HCT116 (cell line): ENCODE measurements around the gene OLFML1. TPM values are rescaled to one million over a fixed set of nuclear protein-coding genes. Genes with fewer than 3 reads are reported as not detected.

Source experiments
- ATAC-seq: fragments of 200-7000 bp; cut with Tn5 transposase; 2 replicates; pipeline ENCODE4 v1.9.1; 2020; ENCODE audit warnings: mild to moderate bottlenecking, moderate library complexity
- BruUV-seq: library from RNA; stranded (reverse); fragments of 400-500 nt; replicated peaks from 2 replicates; lab custom pipeline; 2021; lab: Mats Ljungman, UMichigan
- CTCF ChIA-PET: fragments of 300-600 bp; sonication (Branson Sonifier 250); formaldehyde crosslinking; loops from one replicate; lab custom pipeline; 2021; ENCODE audit warnings: antibody characterized with exemption; lab: Charles Lee
- POLR2A ChIA-PET: fragments of 300-600, 350-600 bp; sonication (Branson Sonifier 250); formaldehyde crosslinking; loops from one replicate; lab custom pipeline; 2021; ENCODE audit warnings: antibody characterized with exemption; lab: Charles Lee
- RAD21 ChIA-PET, 2 experiments: fragments of 300-600 bp; sonication (Branson Sonifier 250); formaldehyde crosslinking; loops; one replicate each; lab custom pipeline; 2023; ENCODE audit warnings: low total read pairs in 2 of 2; ENCODE audit not compliant: uncharacterized antibody in 2 of 2, unreplicated experiment in 2 of 2, low non-redundant PET in 1 of 2; lab: Charles Lee
- DNase-seq: peaks from one replicate; pipeline ENCODE4 v3.0.0-alpha.2; 2010; ENCODE audit warnings: low read depth, low spot score
- H2AFZ ChIP-seq: fragments of 200-600 bp; shearing (Covaris generic), sonication (generic); 2 replicates; pipeline ENCODE4 v1.6.1; 2017; ENCODE audit warnings: low read depth, mixed run types, mixed read lengths, antibody characterized with exemption, low read length; ENCODE audit not compliant: poor library complexity, severe bottlenecking
- H3K27ac ChIP-seq: 2 replicates; pipeline ENCODE4 v1.5.1; 2012; ENCODE audit warnings: low read depth, low read length
- H3K27me3 ChIP-seq: fragments of 200-600 bp; sonication (generic); 2 replicates; pipeline ENCODE4 v1.6.1; 2016; ENCODE audit warnings: mixed run types, low read length, mixed read lengths; ENCODE audit not compliant: insufficient read depth
- H3K36me3 ChIP-seq, 2 experiments: fragments of 200-500 bp in 1 of 2; fragments of 200-600 bp in 1 of 2; sonication (Bioruptor generic) in 1 of 2; sonication (generic) in 1 of 2; 2 replicates each; pipeline versions ENCODE4 v1.5.1 to v1.6.1; 2014 to 2016; ENCODE audit warnings: low read length in 2 of 2, inconsistent platforms in 1 of 2, mixed read lengths in 1 of 2, mixed run types in 1 of 2; ENCODE audit not compliant: insufficient read depth in 2 of 2, control insufficient read depth in 1 of 2
- H3K4me1 ChIP-seq, 2 experiments: fragments of 200-600 bp in 1 of 2; sonication (generic) in 1 of 2; 2 replicates each; pipeline versions ENCODE4 v1.5.1 to v1.6.1; 2012 to 2017; ENCODE audit warnings: low read length in 2 of 2, inconsistent platforms in 1 of 2, mild to moderate bottlenecking in 1 of 2, mixed read lengths in 1 of 2, mixed run types in 1 of 2, moderate library complexity in 1 of 2; ENCODE audit not compliant: insufficient read depth in 2 of 2, control insufficient read depth in 1 of 2
- H3K4me2 ChIP-seq: fragments of 200-600 bp; sonication (generic); 2 replicates; pipeline ENCODE4 v1.6.1; 2017; ENCODE audit warnings: mixed run types, low read length, mixed read lengths
- H3K4me3 ChIP-seq, 2 experiments: fragments of 200-600 bp in 1 of 2; sonication (generic) in 1 of 2; replicated peaks in 1 of 2; 2 replicates each; pipeline ENCODE4 v1.5.1; 2011 to 2016; ENCODE audit warnings: low read length in 2 of 2, control low read depth in 1 of 2, low read depth in 1 of 2, mild to moderate bottlenecking in 1 of 2, mixed read lengths in 1 of 2, mixed run types in 1 of 2
- H3K79me2 ChIP-seq: fragments of 200-600 bp; sonication (generic); 2 replicates; pipeline ENCODE4 v1.6.1; 2017; ENCODE audit warnings: mild to moderate bottlenecking, mixed run types, low read length, moderate library complexity, mixed read lengths; ENCODE audit not compliant: insufficient read depth
- H3K9ac ChIP-seq: fragments of 200-600 bp; sonication (generic); 2 replicates; pipeline ENCODE4 v1.6.1; 2016; ENCODE audit warnings: low read length, mixed read lengths
- H3K9me2 ChIP-seq: fragments of 200-600 bp; sonication (generic), shearing (Covaris generic); 2 replicates; pipeline ENCODE4 v1.6.1; 2017; ENCODE audit warnings: mixed run types, mild to moderate bottlenecking, moderate library complexity; ENCODE audit not compliant: insufficient read depth
- H3K9me3 ChIP-seq, 2 experiments: fragments of 200-500 bp in 1 of 2; fragments of 200-600 bp in 1 of 2; sonication (Bioruptor generic) in 1 of 2; sonication (generic) in 1 of 2; 2 replicates each; pipeline ENCODE4 v1.6.1; 2014 to 2017; ENCODE audit warnings: low read length in 2 of 2, mixed read lengths in 2 of 2, inconsistent platforms in 1 of 2, low read depth in 1 of 2, mild to moderate bottlenecking in 1 of 2, mixed run types in 1 of 2, moderate library complexity in 1 of 2; ENCODE audit not compliant: control insufficient read depth in 1 of 2, insufficient read depth in 1 of 2
- H4K20me1 ChIP-seq: fragments of 200-600 bp; sonication (generic), shearing (Covaris generic); 2 replicates; pipeline ENCODE4 v1.6.1; 2017; ENCODE audit warnings: mixed run types, mild to moderate bottlenecking, moderate library complexity; ENCODE audit not compliant: insufficient read depth
- CTCF ChIP-seq, 3 experiments: fragments of 200-600 bp in 1 of 3; sonication (generic) in 1 of 3; IDR thresholded peaks in 2 of 3; conservative IDR thresholded peaks in 1 of 3; 2 replicates each; pipeline ENCODE4 v1.5.1; 2012 to 2017; ENCODE audit warnings: low read depth in 2 of 3, low read length in 2 of 3, antibody characterized with exemption in 1 of 3, borderline replicate concordance in 1 of 3, control low read depth in 1 of 3, mild to moderate bottlenecking in 1 of 3, mixed read lengths in 1 of 3, mixed run types in 1 of 3, moderate library complexity in 1 of 3; ENCODE audit not compliant: insufficient read depth in 1 of 3
- ELF1 ChIP-seq: IDR thresholded peaks from 2 replicates; pipeline ENCODE4 v1.6.1; 2012; ENCODE audit warnings: low read depth, borderline replicate concordance
- EZH2phosphoT487 ChIP-seq: fragments of 200-600 bp; IDR thresholded peaks from 2 replicates; pipeline ENCODE4 v1.6.1; 2018; ENCODE audit warnings: antibody characterized with exemption, borderline replicate concordance
- POLR2AphosphoS5 ChIP-seq: IDR thresholded peaks from 2 replicates; pipeline ENCODE4 v1.6.1; 2011; ENCODE audit warnings: mild to moderate bottlenecking, low read depth, low read length, moderate library complexity
- SRF ChIP-seq: IDR thresholded peaks from 2 replicates; pipeline ENCODE4 v1.6.1; 2012; ENCODE audit warnings: low read depth
- TCF7L2 ChIP-seq: IDR thresholded peaks from 2 replicates; pipeline ENCODE4 v1.7.0; 2011; ENCODE audit warnings: borderline replicate concordance, inconsistent platforms; ENCODE audit not compliant: insufficient read depth, insufficient read length; ENCODE audit errors: extremely low read depth
- ZFX ChIP-seq: fragments of 450-650 bp; IDR thresholded peaks from 2 replicates; pipeline ENCODE4 v1.6.1; 2017
- ZNF274 ChIP-seq: fragments of 200-500 bp; sonication (Bioruptor generic); IDR thresholded peaks from 2 replicates; pipeline ENCODE4 v1.6.1; 2014; ENCODE audit warnings: mild to moderate bottlenecking, low read depth, low read length, inconsistent platforms
- intact Hi-C: fragments of 100-400 bp; cut with micrococcal nuclease; formaldehyde crosslinking; loops from 2 replicates; pipeline ENCODE4 v1.10.0; 2022
- total RNA-seq: library from RNA; stranded (reverse); gene quantifications from one replicate; pipeline ENCODE4 v1.2.1, GENCODE V29; 2021; ENCODE audit not compliant: unreplicated experiment
- TF ChIP-seq, protein P1 (sequence below): IDR thresholded peaks from 2 replicates; pipeline ENCODE4 v1.6.1; 2012

The OLFML1 gene
- total RNA-seq, 1 experiment from 2014 or later = not detected

GRCh38 chr11:7511401-7511800 is 26.1 kb downstream of the OLFML1 start:
- Histone ChIP-seq H3K36me3 (no peaks in the 10 kb centered on the region), H3K79me2 (no peaks in the 10 kb centered on the region), H4K20me1 (no peaks in the 10 kb centered on the region), H3K4me1 (peaks cover 8 to 19% of the 10 kb centered on the region in 2 experiments; a peak in 3 of 4 replicates), H3K27ac (no peak overlapping the region), H3K27me3 (no peaks in the 10 kb centered on the region; the same call in 1 of the 2 replicates), H3K9me3 (no peaks in the 10 kb centered on the region), H2AFZ (no peak overlapping the region), H3K9me2 (no peaks in the 10 kb centered on the region), H3K9ac (no peak overlapping the region), H3K4me3 (no peak overlapping the region), H3K4me2 (no peak overlapping the region)
- BruUV-seq = no TSS peak
- TF ChIP-seq EZH2phosphoT487 (no peak), ELF1 (no peak), SRF (no peak), TCF7L2 (no peak), ZNF274 (no peak), POLR2AphosphoS5 (no peak), ZFX (no peak), CTCF (IDR thresholded peaks at IDR 0.05 in 2 of 3, conservative IDR thresholded peaks at IDR 0.05 in 1 of 3; ENCODE audit: borderline replicate concordance in 1 of 3, insufficient read depth in 1 of 3, low read depth in 2 of 3, low read length in 2 of 3) (no peak)
- TF ChIP-seq, protein P1, sequence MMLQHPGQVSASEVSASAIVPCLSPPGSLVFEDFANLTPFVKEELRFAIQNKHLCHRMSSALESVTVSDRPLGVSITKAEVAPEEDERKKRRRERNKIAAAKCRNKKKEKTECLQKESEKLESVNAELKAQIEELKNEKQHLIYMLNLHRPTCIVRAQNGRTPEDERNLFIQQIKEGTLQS = no peak
- DNase-seq (no peak), ATAC-seq (no peak)
- ChIA-PET POLR2A (no interaction called here), RAD21 (no interaction called here), CTCF (interaction anchor here (2.5 kb wide), 1 partner anchor 146 kb away, joined by 14 read pairs; no protein-coding TSS in a partner anchor)
- intact Hi-C loops = loop anchor here (5.0 kb wide), 1 partner anchor 156 kb away; no protein-coding TSS in a partner anchor
